CD4-positive, alpha-beta T cell (primary cell): Measurements from ENCODE around the gene PITPNM3. TPM values are rescaled to one million over a fixed set of nuclear protein-coding genes. Genes with fewer than 3 reads are reported as not detected.

Experiments used
- ATAC-seq: fragments of 200-7000 bp; cut with Tn5 transposase; one replicate; pipeline ENCODE4 v1.10.0; 2022; ENCODE audit warnings: mild to moderate bottlenecking; ENCODE audit not compliant: poor library complexity
- CTCF ChIA-PET: fragments of 350-600 bp; sonication (Branson Sonifier 250); formaldehyde crosslinking; loops from one replicate; lab custom pipeline; 2021; ENCODE audit warnings: antibody characterized with exemption, inconsistent platforms; lab: Charles Lee
- POLR2A ChIA-PET: fragments of 350-600 bp; sonication (Branson Sonifier 250); formaldehyde crosslinking; loops from one replicate; lab custom pipeline; 2021; ENCODE audit warnings: antibody characterized with exemption, inconsistent platforms; lab: Charles Lee
- DNase-seq, 14 experiments: peaks; one replicate each; pipeline ENCODE4 v3.0.0-alpha.2; 2013 to 2020; ENCODE audit warnings: mixed read lengths in 2 of 14
- H3K27ac ChIP-seq, 2 donors: one replicate each; pipeline versions ENCODE4 v1.5.1 to v1.7.0; 2013; ENCODE audit warnings: low read length in 2 of 2, low read depth in 1 of 2, mild to moderate bottlenecking in 1 of 2
- H3K27me3 ChIP-seq, 2 experiments: 1 replicate in 1 of 2; 2 replicates in 1 of 2; pipeline versions ENCODE4 v1.6.1 to v1.7.0; 2013; ENCODE audit warnings: low read length in 2 of 2, control low read depth in 1 of 2, mild to moderate bottlenecking in 1 of 2, moderate library complexity in 1 of 2; ENCODE audit not compliant: insufficient read depth in 2 of 2, control insufficient read depth in 1 of 2
- H3K36me3 ChIP-seq: one replicate; pipeline ENCODE4 v1.6.1; 2013; ENCODE audit warnings: low read length, control low read depth; ENCODE audit not compliant: insufficient read depth
- H3K4me1 ChIP-seq: one replicate; pipeline ENCODE4 v1.6.1; 2013; ENCODE audit warnings: low read length, control low read depth; ENCODE audit not compliant: insufficient read depth
- H3K4me3 ChIP-seq: one replicate; pipeline ENCODE4 v1.5.1; 2013; ENCODE audit warnings: mild to moderate bottlenecking, low read length, moderate library complexity
- H3K9me3 ChIP-seq, 2 experiments: 1 replicate in 1 of 2; 2 replicates in 1 of 2; pipeline versions ENCODE4 v1.6.1 to v1.7.0; 2013; ENCODE audit warnings: low read length in 2 of 2, mild to moderate bottlenecking in 2 of 2, control low read depth in 1 of 2, moderate library complexity in 1 of 2; ENCODE audit not compliant: control insufficient read depth in 1 of 2, insufficient read depth in 1 of 2
- H3K27ac Mint-ChIP-seq: one replicate; pipeline ENCODE4 v1.8.0; 2020; ENCODE audit warnings: mixed read lengths
- H3K27me3 Mint-ChIP-seq: one replicate; pipeline ENCODE4 v1.8.0; 2021; ENCODE audit warnings: mixed read lengths
- H3K36me3 Mint-ChIP-seq: one replicate; pipeline ENCODE4 v1.8.0; 2021; ENCODE audit warnings: low read depth, mixed read lengths
- H3K4me1 Mint-ChIP-seq: one replicate; pipeline ENCODE4 v1.8.0; 2021; ENCODE audit warnings: low read depth, mixed read lengths
- H3K4me3 Mint-ChIP-seq: one replicate; pipeline ENCODE4 v1.8.0; 2020; ENCODE audit warnings: mild to moderate bottlenecking, mixed read lengths
- H3K9me3 Mint-ChIP-seq: one replicate; pipeline ENCODE4 v1.8.0; 2020; ENCODE audit warnings: mixed read lengths
- intact Hi-C, 2 experiments: fragments of 100-400 bp; cut with DNase I in 1 of 2; cut with micrococcal nuclease in 1 of 2; formaldehyde crosslinking; loops; one replicate each; pipeline versions ENCODE4 v1.15.1 to v1.9.0; 2023 to 2025; cut with DNase I, micrococcal nuclease
- total RNA-seq, 174 experiments: library from RNA in 2 of 174; stranded (reverse) in 2 of 174; gene quantifications; one replicate each; pipeline ENCODE4 v1.2.3 and lab custom pipeline; 2021 to 2026
- TF ChIP-seq, protein P1 (sequence below): fragments of 200-600 bp; IDR thresholded peaks from one replicate; pipeline ENCODE4 v1.8.0; 2022; ENCODE audit warnings: antibody characterized with exemption, mild to moderate bottlenecking

The PITPNM3 gene
- total RNA-seq, 2 experiments from 2014 or later: 0.34 to 0.41 TPM

GRCh38 chr17:6427279-6427781, 129.0 kb downstream of the PITPNM3 start:
- TF ChIP-seq, protein P1, sequence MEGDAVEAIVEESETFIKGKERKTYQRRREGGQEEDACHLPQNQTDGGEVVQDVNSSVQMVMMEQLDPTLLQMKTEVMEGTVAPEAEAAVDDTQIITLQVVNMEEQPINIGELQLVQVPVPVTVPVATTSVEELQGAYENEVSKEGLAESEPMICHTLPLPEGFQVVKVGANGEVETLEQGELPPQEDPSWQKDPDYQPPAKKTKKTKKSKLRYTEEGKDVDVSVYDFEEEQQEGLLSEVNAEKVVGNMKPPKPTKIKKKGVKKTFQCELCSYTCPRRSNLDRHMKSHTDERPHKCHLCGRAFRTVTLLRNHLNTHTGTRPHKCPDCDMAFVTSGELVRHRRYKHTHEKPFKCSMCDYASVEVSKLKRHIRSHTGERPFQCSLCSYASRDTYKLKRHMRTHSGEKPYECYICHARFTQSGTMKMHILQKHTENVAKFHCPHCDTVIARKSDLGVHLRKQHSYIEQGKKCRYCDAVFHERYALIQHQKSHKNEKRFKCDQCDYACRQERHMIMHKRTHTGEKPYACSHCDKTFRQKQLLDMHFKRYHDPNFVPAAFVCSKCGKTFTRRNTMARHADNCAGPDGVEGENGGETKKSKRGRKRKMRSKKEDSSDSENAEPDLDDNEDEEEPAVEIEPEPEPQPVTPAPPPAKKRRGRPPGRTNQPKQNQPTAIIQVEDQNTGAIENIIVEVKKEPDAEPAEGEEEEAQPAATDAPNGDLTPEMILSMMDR: no peak
- H3K4me3 ChIP-seq: no peak overlapping the region
- H3K27ac Mint-ChIP-seq: peak overlapping the region; percentile 8
- H3K9me3 ChIP-seq: peaks cover 0 to 9% of the 10 kb centered on the region in 2 experiments
- peaks cover 0 to 2% of the 10 kb centered on the region in 2 experiments for H3K27me3 ChIP-seq
- intact Hi-C loops: loop anchor here (10.0 kb wide), 2 partner anchors 983 to 1183 kb away; no protein-coding TSS in a partner anchor
- CTCF ChIA-PET: interaction anchor here (2.2 kb wide), 1 partner anchor 9 kb away, joined by 7 read pairs; no protein-coding TSS in a partner anchor
- peak overlapping the region; percentile 22 for H3K4me3 Mint-ChIP-seq
- ATAC-seq: peak; percentile 81
- H3K36me3 Mint-ChIP-seq: no peaks in the 10 kb centered on the region
- H3K27me3 Mint-ChIP-seq: peaks cover 17% of the 10 kb centered on the region
- H3K27ac ChIP-seq: no peak overlapping the region
- POLR2A ChIA-PET: no interaction called here
- H3K4me1 ChIP-seq: peaks cover 20% of the 10 kb centered on the region
- H3K4me1 Mint-ChIP-seq: peaks cover 16% of the 10 kb centered on the region
- no peaks in the 10 kb centered on the region for H3K36me3 ChIP-seq
- H3K9me3 Mint-ChIP-seq: peaks cover 3% of the 10 kb centered on the region
- DNase-seq: peak in 8 of 14 experiments; percentile 8 to 77 (median 33)

GRCh38 chr17:6426356-6427101, 129.8 kb downstream of the PITPNM3 start:
- Histone ChIP-seq H3K27me3 (peaks cover 0 to 5% of the 10 kb centered on the region in 2 experiments), H3K36me3 (no peaks in the 10 kb centered on the region), H3K9me3 (peaks cover 0 to 9% of the 10 kb centered on the region in 2 experiments), H3K4me1 (peaks cover 27% of the 10 kb centered on the region), H3K27ac (no peak overlapping the region), H3K4me3 (no peak overlapping the region)
- ATAC-seq (no peak), DNase-seq (no peak)
- Mint-ChIP-seq H3K36me3 (no peaks in the 10 kb centered on the region), H3K27me3 (peaks cover 21% of the 10 kb centered on the region), H3K27ac (no peak overlapping the region), H3K9me3 (peaks cover 3% of the 10 kb centered on the region), H3K4me1 (peaks cover 16% of the 10 kb centered on the region), H3K4me3 (no peak overlapping the region)
- CTCF ChIA-PET: interaction anchor here (2.2 kb wide), 1 partner anchor 10 kb away, joined by 7 read pairs; no protein-coding TSS in a partner anchor
- POLR2A ChIA-PET: no interaction called here
- intact Hi-C loops: loop anchor here (10.0 kb wide), 2 partner anchors 982 to 1182 kb away; no protein-coding TSS in a partner anchor
- TF ChIP-seq, protein P1: no peak

- Mint-ChIP-seq H3K4me1 (peaks cover 16% of the 10 kb centered on the region), H3K27ac (no peak overlapping the region), H3K9me3 (peaks cover 3% of the 10 kb centered on the region), H3K27me3 (peaks cover 28% of the 10 kb centered on the region), H3K36me3 (no peaks in the 10 kb centered on the region), H3K4me3 (no peak overlapping the region)
- Histone ChIP-seq H3K9me3 (peaks cover 0 to 3% of the 10 kb centered on the region in 2 experiments), H3K36me3 (no peaks in the 10 kb centered on the region), H3K27ac (no peak overlapping the region), H3K4me1 (peaks cover 27% of the 10 kb centered on the region), H3K4me3 (no peak overlapping the region), H3K27me3 (peaks cover 0 to 5% of the 10 kb centered on the region in 2 experiments)
- ChIA-PET CTCF (interaction anchor here (0.6 to 2.7 kb wide), 2 partner anchors 11 to 1019 kb away, joined by 3 to 7 read pairs; no protein-coding TSS in a partner anchor), POLR2A (no interaction called here)
- intact Hi-C loops: loop anchor here (10.0 kb wide), 2 partner anchors 981 to 1181 kb away; no protein-coding TSS in a partner anchor
- ATAC-seq (no peak), DNase-seq (no peak)
- TF ChIP-seq, protein P1: no peak
Measured at GRCh38 chr17:6425407-6425806, 130.9 kb downstream of the PITPNM3 start.
